ENCODE results near the gene PPP6R3. TPM values are rescaled to one million over a fixed set of nuclear protein-coding genes. Genes with fewer than 3 reads are reported as not detected.

The PPP6R3 gene
- total and polyA plus RNA-seq, 2 of the 8 experiments (the other 6 are each of a cell fraction or from before 2014, with no cell fraction given) = 44.6 to 150 TPM

- FAIRE-seq = no peak
- TF ChIP-seq EZH2 (IDR thresholded peaks at IDR 0.05; ENCODE audit: low read depth, low read length, severe bottlenecking) (no peak), TAF7 (optimal IDR thresholded peaks at IDR 0.05; ENCODE audit: borderline replicate concordance, low read depth, low read length) (no peak), BCL11A (IDR thresholded peaks at IDR 0.05; ENCODE audit: low read depth in 2 of 2, low read length in 2 of 2) (no peak), NRF1 (IDR thresholded peaks at IDR 0.05; ENCODE audit: low read depth, low read length) (no peak), SP2 (IDR thresholded peaks at IDR 0.05; ENCODE audit: low read length) (no peak), CTBP2 (IDR thresholded peaks at IDR 0.05; ENCODE audit: borderline replicate concordance, insufficient read depth, insufficient read length, low read length) (no peak), RBBP5 (IDR thresholded peaks at IDR 0.05; ENCODE audit: borderline replicate concordance, low read depth, low read length) (no peak), SAP30 (IDR thresholded peaks at IDR 0.05; ENCODE audit: insufficient read depth, insufficient replicate concordance, low read length) (no peak), RAD21 (IDR thresholded peaks at IDR 0.05 in 1 of 2, conservative IDR thresholded peaks at IDR 0.05 in 1 of 2; ENCODE audit: low read depth in 2 of 2, low read length in 2 of 2) (no peak), RNF2 (IDR thresholded peaks at IDR 0.05; ENCODE audit: borderline replicate concordance, low read depth, low read length, missing control alignments, poor library complexity, severe bottlenecking) (no peak), RXRA (IDR thresholded peaks at IDR 0.05; ENCODE audit: insufficient read depth, low read depth, low read length) (no peak)
These were observed 48.5 kb downstream of the PPP6R3 start for GRCh38 chr11:68509066-68509465.

More at GRCh38 chr11:68509066-68509465, 48.5 kb downstream of the PPP6R3 start:
- H2AK5ac ChIP-seq (ENCODE audit: low read depth, low read length) = no peak overlapping the region
- H2BK120ac ChIP-seq (replicated peaks; ENCODE audit: low read depth, low read length) = no peak overlapping the region
- peaks cover 0 to 8% (median 0%) of the 10 kb centered on the region in 4 experiments; a peak in 1 of 8 replicates for H3K36me3 ChIP-seq (ENCODE audit: control insufficient read depth in 2 of 4, insufficient read depth in 4 of 4, low read length in 3 of 4)
- H3K23ac ChIP-seq (ENCODE audit: insufficient read length) = no peak overlapping the region
- no peak overlapping the region for H2BK15ac ChIP-seq (ENCODE audit: low read length)
- peaks cover 19 to 99% of the 10 kb centered on the region in 2 experiments for H3K79me2 ChIP-seq (ENCODE audit: control insufficient read depth in 1 of 2, insufficient read depth in 2 of 2, low read length in 2 of 2)
- H3K79me1 ChIP-seq (ENCODE audit: low read depth, low read length) = peaks cover 12% of the 10 kb centered on the region
- no peak overlapping the region for H3K56ac ChIP-seq (replicated peaks; ENCODE audit: insufficient read length, low read depth, low read length)
- H3K27me3 ChIP-seq (replicated peaks in 1 of 4; ENCODE audit: control insufficient read depth in 3 of 4, extremely low read depth in 1 of 4, insufficient read depth in 3 of 4, low read length in 3 of 4) = no peaks in the 10 kb centered on the region
- no peaks in the 10 kb centered on the region for H3K9me3 ChIP-seq (ENCODE audit: insufficient read depth in 2 of 2, low read depth in 1 of 2, low read length in 1 of 2)
- no peak overlapping the region for H2BK5ac ChIP-seq (ENCODE audit: low read depth, low read length)
- no peak overlapping the region for H4K91ac ChIP-seq (replicated peaks; ENCODE audit: insufficient read length, low read length)
- CTCF ChIA-PET (ENCODE audit: partially characterized antibody) = interaction anchor here (1.0 to 2.2 kb wide), 3 partner anchors 8 to 41 kb away, joined by 4 to 6 read pairs (median 5); no protein-coding TSS in a partner anchor
- WGBS, 2 experiments (ENCODE audit: extremely low coverage in 1 of 2, insufficient coverage in 1 of 2, insufficient read length in 1 of 2, insufficient replicate concordance in 2 of 2, low coverage in 1 of 2, low lambda C conversion rate in 2 of 2, missing lambda C conversion rate in 1 of 2) = 56% methylated on average over 4 of the region's 4 CpGs; no CpG with 5 or more reads in 1 of the 2 experiments
- no peaks in the 10 kb centered on the region; a peak in 1 of 7 replicates for H3K4me1 ChIP-seq (replicated peaks in 1 of 4; ENCODE audit: control insufficient read depth in 3 of 4, insufficient read depth in 4 of 4, low read length in 3 of 4)
- no peak overlapping the region for H3K4ac ChIP-seq (replicated peaks; ENCODE audit: insufficient read length, low read depth, low read length)
- H3K9ac ChIP-seq (replicated peaks in 1 of 4; ENCODE audit: extremely low read depth in 1 of 4, low read depth in 3 of 4, low read length in 3 of 4) = no peak overlapping the region
- no peak overlapping the region for H3K14ac ChIP-seq (ENCODE audit: insufficient read length)
- H3K4me2 ChIP-seq (ENCODE audit: insufficient read depth in 1 of 2, low read depth in 2 of 2, low read length in 2 of 2) = peak overlapping the region; percentile 11 to 46; a peak in 2 of 4 replicates
- POLR2A ChIA-PET (ENCODE audit: partially characterized antibody) = interaction anchor here (1.5 kb wide), 1 partner anchor 15 kb away, joined by 3 read pairs; no protein-coding TSS in a partner anchor
- H2AFZ ChIP-seq (ENCODE audit: low read length) = no peak overlapping the region
- H4K20me1 ChIP-seq (replicated peaks in 1 of 2; ENCODE audit: control insufficient read depth in 1 of 2, insufficient read depth in 2 of 2, low read length in 2 of 2) = peaks cover 24 to 31% of the 10 kb centered on the region in 2 experiments
- no peaks in the 10 kb centered on the region for H3K23me2 ChIP-seq (ENCODE audit: low read depth, low read length)
- H3K4me3 ChIP-seq (ENCODE audit: extremely low read depth in 1 of 4, insufficient read depth in 2 of 4, low read depth in 3 of 4, low read length in 4 of 4) = no peak overlapping the region
- H3K18ac ChIP-seq (ENCODE audit: extremely low read depth, low read length) = no peak overlapping the region
- no peak for DNase-seq (ENCODE audit: low read depth in 1 of 2, low spot score in 2 of 2)
- H4K5ac ChIP-seq (ENCODE audit: insufficient read length, low read depth, low read length) = no peak overlapping the region
- H2BK20ac ChIP-seq (ENCODE audit: low read length) = no peak overlapping the region
- no peak overlapping the region for H3K27ac ChIP-seq (ENCODE audit: low read depth, low read length)
- H2BK12ac ChIP-seq (ENCODE audit: low read depth, low read length) = no peak overlapping the region
- no peak overlapping the region for H4K8ac ChIP-seq (ENCODE audit: extremely low read depth, insufficient read depth, low read length)
